Ascending aorta (tissue), 2 donors: ENCODE measurements around the gene TRAPPC1. TPM values are rescaled to one million over a fixed set of nuclear protein-coding genes. Genes with fewer than 3 reads are reported as not detected.

Experiments used
- DNase-seq, 2 donors: peaks; one replicate each; pipeline ENCODE4 v3.0.0-alpha.2; 2019; ENCODE audit warnings: low spot score in 2 of 2
- H3K27ac ChIP-seq, 2 donors: fragments of 200-600 bp; sonication (generic); one replicate each; pipeline ENCODE4 v1.5.1; 2016 to 2017; ENCODE audit warnings: mild to moderate bottlenecking in 1 of 2
- H3K27me3 ChIP-seq: fragments of 200-600 bp; sonication (generic); one replicate; pipeline ENCODE4 v1.5.1; 2017
- H3K36me3 ChIP-seq, 2 donors: fragments of 200-600 bp; sonication (generic); one replicate each; pipeline ENCODE4 v1.5.1; 2016
- H3K4me1 ChIP-seq, 2 donors: fragments of 200-600 bp; sonication (generic); one replicate each; pipeline ENCODE4 v1.5.1; 2016 to 2017; ENCODE audit warnings: mild to moderate bottlenecking in 1 of 2
- H3K4me3 ChIP-seq, 2 donors: fragments of 200-600 bp; sonication (generic); one replicate each; pipeline ENCODE4 v1.5.1; 2016 to 2017; ENCODE audit warnings: mild to moderate bottlenecking in 1 of 2
- H3K9me3 ChIP-seq, 2 donors: fragments of 200-600 bp; sonication (generic); one replicate each; pipeline ENCODE4 v1.5.1; 2016
- intact Hi-C: fragments of 100-400 bp; cut with DNase I; formaldehyde crosslinking; loops from one replicate; pipeline ENCODE4 v1.15.1; 2023
- total RNA-seq: library from RNA; depleted of rRNA; stranded (reverse); fragments of >200 nt; gene quantifications from one replicate; pipeline ENCODE4 v1.1.0, GENCODE V29; 2016
- TF ChIP-seq, protein P1 (sequence below), 3 experiments: fragments of 200-600 bp in 2 of 3; fragments of 450-650 bp in 1 of 3; sonication (generic) in 2 of 3; IDR thresholded peaks; one replicate each; pipeline ENCODE4 v1.5.1; 2016 to 2019; ENCODE audit warnings: antibody characterized with exemption in 3 of 3, mild to moderate bottlenecking in 1 of 3, moderate library complexity in 1 of 3

Gene TRAPPC1, protein sequence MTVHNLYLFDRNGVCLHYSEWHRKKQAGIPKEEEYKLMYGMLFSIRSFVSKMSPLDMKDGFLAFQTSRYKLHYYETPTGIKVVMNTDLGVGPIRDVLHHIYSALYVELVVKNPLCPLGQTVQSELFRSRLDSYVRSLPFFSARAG
- total RNA-seq: 36.0 TPM

- H3K27ac ChIP-seq: peak within 1 kb of the TSS; percentile 27 to 57
- peaks cover 0 to 15% of the 10 kb centered on the region in 2 donors for H3K36me3 ChIP-seq
- peaks cover 12 to 18% of the 10 kb centered on the region in 2 donors for H3K4me1 ChIP-seq
- peak; percentile 100 for DNase-seq
- H3K9me3 ChIP-seq: no peaks in the 10 kb centered on the region
- H3K27me3 ChIP-seq: no peaks in the 10 kb centered on the region
- TF ChIP-seq, protein P1, sequence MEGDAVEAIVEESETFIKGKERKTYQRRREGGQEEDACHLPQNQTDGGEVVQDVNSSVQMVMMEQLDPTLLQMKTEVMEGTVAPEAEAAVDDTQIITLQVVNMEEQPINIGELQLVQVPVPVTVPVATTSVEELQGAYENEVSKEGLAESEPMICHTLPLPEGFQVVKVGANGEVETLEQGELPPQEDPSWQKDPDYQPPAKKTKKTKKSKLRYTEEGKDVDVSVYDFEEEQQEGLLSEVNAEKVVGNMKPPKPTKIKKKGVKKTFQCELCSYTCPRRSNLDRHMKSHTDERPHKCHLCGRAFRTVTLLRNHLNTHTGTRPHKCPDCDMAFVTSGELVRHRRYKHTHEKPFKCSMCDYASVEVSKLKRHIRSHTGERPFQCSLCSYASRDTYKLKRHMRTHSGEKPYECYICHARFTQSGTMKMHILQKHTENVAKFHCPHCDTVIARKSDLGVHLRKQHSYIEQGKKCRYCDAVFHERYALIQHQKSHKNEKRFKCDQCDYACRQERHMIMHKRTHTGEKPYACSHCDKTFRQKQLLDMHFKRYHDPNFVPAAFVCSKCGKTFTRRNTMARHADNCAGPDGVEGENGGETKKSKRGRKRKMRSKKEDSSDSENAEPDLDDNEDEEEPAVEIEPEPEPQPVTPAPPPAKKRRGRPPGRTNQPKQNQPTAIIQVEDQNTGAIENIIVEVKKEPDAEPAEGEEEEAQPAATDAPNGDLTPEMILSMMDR (IDR thresholded peaks at IDR 0.05): no peak
- peak within 1 kb of the TSS; percentile 76 to 84 for H3K4me3 ChIP-seq
- intact Hi-C loops: loop anchor here (1.0 kb wide), 3 partner anchors 16 to 75 kb away; partner anchors contain the start of genes NAA38 and RNF227
Measured at GRCh38 chr17:7931709-7932482, at the start of gene TRAPPC1, which contains the start of gene CNTROB. TSS of gene TRAPPC1 (minus strand) at chr17:7931946. CDS start at chr17:7931829, 117 bp downstream. TSS of gene CNTROB (plus strand) at chr17:7932206. CDS start at chr17:7933080, 874 bp downstream.

DNA sequence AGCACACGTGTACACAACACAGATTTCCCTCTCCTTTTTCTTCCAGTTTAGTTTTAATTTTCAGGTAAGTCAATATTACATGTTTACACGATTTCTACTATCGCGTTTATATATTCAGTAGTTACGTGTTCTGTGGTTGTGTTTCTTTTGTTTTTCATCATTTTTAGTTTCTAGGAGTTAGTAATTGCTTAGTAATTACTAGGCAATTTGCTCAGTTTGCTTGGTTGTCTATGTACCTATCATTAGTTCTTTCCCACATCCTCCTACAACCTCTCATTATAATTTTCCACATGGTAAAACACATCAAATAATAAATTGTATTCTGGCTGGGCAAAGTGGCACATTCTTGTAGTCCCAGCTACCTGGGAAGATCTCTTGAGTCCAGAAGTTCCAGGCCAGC lies 46.1 kb upstream of the TRAPPC1 start:
- H3K9me3 ChIP-seq: peaks cover 8 to 18% of the 10 kb centered on the region in 2 donors
- no peak for DNase-seq
- H3K4me3 ChIP-seq: no peak overlapping the region
- H3K36me3 ChIP-seq: no peaks in the 10 kb centered on the region
- H3K27ac ChIP-seq: no peak overlapping the region
- intact Hi-C loops: no loop called here
- TF ChIP-seq, protein P1 (IDR thresholded peaks at IDR 0.05): no peak
- H3K4me1 ChIP-seq: no peaks in the 10 kb centered on the region
- no peaks in the 10 kb centered on the region for H3K27me3 ChIP-seq

DNA sequence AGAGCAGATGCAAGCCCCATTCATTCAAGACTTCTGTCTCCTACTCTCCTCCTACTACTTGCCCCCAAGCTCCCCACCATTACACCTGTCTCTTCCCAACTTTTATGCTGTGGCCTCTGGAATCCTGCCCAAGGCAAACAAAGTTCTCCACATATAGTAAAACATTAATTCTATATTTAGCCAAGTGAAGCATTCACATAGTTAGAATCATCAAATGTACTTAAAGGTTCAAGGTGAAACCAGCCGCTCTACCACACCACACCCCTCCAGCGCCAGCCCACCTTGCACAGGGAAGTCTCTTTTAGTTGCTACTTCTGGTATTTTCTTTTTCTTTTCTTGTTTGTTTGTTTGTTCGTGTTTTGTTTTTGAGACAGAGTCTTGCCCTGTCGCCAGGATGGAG lies 45.3 kb upstream of the TRAPPC1 start:
- no peak overlapping the region for H3K4me3 ChIP-seq
- H3K36me3 ChIP-seq: no peaks in the 10 kb centered on the region
- no peaks in the 10 kb centered on the region for H3K27me3 ChIP-seq
- H3K27ac ChIP-seq: no peak overlapping the region
- no peaks in the 10 kb centered on the region for H3K4me1 ChIP-seq
- peaks cover 8 to 18% of the 10 kb centered on the region in 2 donors for H3K9me3 ChIP-seq
- DNase-seq: peak in 1 of 2 donors; percentile 44
- TF ChIP-seq, protein P1 (IDR thresholded peaks at IDR 0.05): no peak
- intact Hi-C loops: no loop called here

- peak in 1 of 2 donors; percentile 13 for DNase-seq
- intact Hi-C loops: no loop called here
- no peaks in the 10 kb centered on the region for H3K36me3 ChIP-seq
- peaks cover 8 to 18% of the 10 kb centered on the region in 2 donors for H3K9me3 ChIP-seq
- H3K27me3 ChIP-seq: no peaks in the 10 kb centered on the region
- TF ChIP-seq, protein P1 (IDR thresholded peaks at IDR 0.05): no peak
- no peaks in the 10 kb centered on the region for H3K4me1 ChIP-seq
- no peak overlapping the region for H3K4me3 ChIP-seq
- H3K27ac ChIP-seq: no peak overlapping the region
Measured at GRCh38 chr17:7974638-7975131, 42.9 kb upstream of the TRAPPC1 start.

- H3K9me3 ChIP-seq: peaks cover 8 to 18% of the 10 kb centered on the region in 2 donors
- H3K4me3 ChIP-seq: no peak overlapping the region
- TF ChIP-seq, protein P1 (IDR thresholded peaks at IDR 0.05): no peak
- H3K4me1 ChIP-seq: no peaks in the 10 kb centered on the region
- intact Hi-C loops: no loop called here
- H3K36me3 ChIP-seq: no peaks in the 10 kb centered on the region
- H3K27me3 ChIP-seq: no peaks in the 10 kb centered on the region
- DNase-seq: peak in 1 of 2 donors; percentile 47
- no peak overlapping the region for H3K27ac ChIP-seq
Measured at GRCh38 chr17:7972131-7972785, 40.5 kb upstream of the TRAPPC1 start.
